Subcutaneous abdominal adipose tissue (tissue), 5 donors: ENCODE data around the gene YTHDC2.
"Not testable (repeated sequence)": the region's sequence is repeated elsewhere in the genome, so short reads cannot be mapped to it uniquely, and the experiment has no call there.

Experiments used
- H3K27ac ChIP-seq: one replicate; pipeline ENCODE4 v1.7.0; 2013; ENCODE audit warnings: low read depth, mild to moderate bottlenecking, inconsistent platforms, low read length, moderate library complexity
- H3K27me3 ChIP-seq, 5 donors: one replicate each; pipeline ENCODE4 v1.7.0; 2013; ENCODE audit warnings: low read length in 5 of 5, inconsistent platforms in 1 of 5; ENCODE audit not compliant: control insufficient read depth in 5 of 5, insufficient read depth in 4 of 5
- H3K36me3 ChIP-seq, 5 donors: one replicate each; pipeline ENCODE4 v1.7.0; 2013; ENCODE audit warnings: low read length in 5 of 5; ENCODE audit not compliant: control insufficient read depth in 5 of 5, insufficient read depth in 5 of 5
- H3K4me1 ChIP-seq, 5 donors: one replicate each; pipeline ENCODE4 v1.7.0; 2013; ENCODE audit warnings: low read length in 5 of 5, mild to moderate bottlenecking in 3 of 5, moderate library complexity in 1 of 5; ENCODE audit not compliant: control insufficient read depth in 5 of 5, insufficient read depth in 5 of 5
- H3K4me3 ChIP-seq, 5 donors: one replicate each; pipeline ENCODE4 v1.7.0; 2013; ENCODE audit warnings: low read length in 5 of 5, low read depth in 1 of 5
- H3K9ac ChIP-seq, 5 donors: one replicate each; pipeline ENCODE4 v1.7.0; 2013; ENCODE audit warnings: low read length in 5 of 5, mild to moderate bottlenecking in 4 of 5, moderate library complexity in 3 of 5
- H3K9me3 ChIP-seq, 5 donors: one replicate each; pipeline ENCODE4 v1.7.0; 2013; ENCODE audit warnings: low read length in 5 of 5; ENCODE audit not compliant: control insufficient read depth in 5 of 5
- donor health status: healthy.
- donor health status: healthy.
- donor health status: healthy.
- donor health status: healthy.
- donor health status: healthy.

The YTHDC2 gene

DNA sequence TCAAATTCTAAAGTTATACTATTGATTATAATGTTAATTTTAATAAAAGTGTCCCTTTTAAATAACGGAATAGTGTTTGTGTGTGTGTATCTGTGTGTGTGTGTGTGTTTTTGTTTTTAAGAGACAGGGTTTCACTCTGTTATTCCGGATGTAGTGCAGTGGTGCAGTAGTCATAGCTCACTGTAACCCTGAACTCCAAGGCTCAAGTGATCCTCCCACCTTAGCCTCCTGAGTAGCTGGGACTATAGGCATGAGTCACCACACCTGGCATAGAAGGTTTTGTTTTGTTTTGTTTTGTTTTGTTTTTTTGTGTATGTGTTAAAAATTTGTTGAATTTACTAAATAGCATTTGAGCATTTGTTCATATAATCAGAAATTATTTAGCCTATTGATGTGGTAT lies 64.6 kb downstream of the YTHDC2 start:
- Histone ChIP-seq H3K36me3 (peaks cover 19 to 42% (median 26%) of the 10 kb centered on the region in 5 donors), H3K9ac (no peak overlapping the region), H3K27me3 (no peaks in the 10 kb centered on the region), H3K27ac (no peak overlapping the region), H3K4me1 (no peaks in the 10 kb centered on the region), H3K4me3 (no peak overlapping the region), H3K9me3 (no peaks in the 10 kb centered on the region)

DNA sequence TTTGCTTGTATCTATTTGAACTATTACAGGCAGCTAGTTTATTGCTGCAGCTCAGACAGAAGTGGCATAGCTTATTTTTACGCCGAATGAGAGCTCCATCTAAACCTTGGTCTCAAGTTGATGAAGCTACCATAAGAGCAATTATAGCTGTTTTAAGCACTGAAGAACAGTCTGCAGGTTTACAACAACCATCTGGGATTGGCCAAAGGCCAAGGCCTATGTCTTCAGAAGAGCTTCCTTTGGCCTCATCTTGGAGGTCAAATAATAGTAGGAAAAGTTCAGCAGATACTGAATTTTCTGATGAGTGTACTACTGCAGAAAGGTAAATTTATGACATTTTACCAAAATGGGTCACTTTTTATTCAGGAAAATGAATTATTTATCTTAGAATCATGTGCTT lies 67.9 kb downstream of the YTHDC2 start:
- Histone ChIP-seq H3K9ac (no peak overlapping the region), H3K36me3 (peaks cover 14 to 37% (median 23%) of the 10 kb centered on the region in 5 donors), H3K27ac (no peak overlapping the region), H3K4me1 (no peaks in the 10 kb centered on the region), H3K4me3 (no peak overlapping the region), H3K9me3 (no peaks in the 10 kb centered on the region), H3K27me3 (no peaks in the 10 kb centered on the region)

DNA sequence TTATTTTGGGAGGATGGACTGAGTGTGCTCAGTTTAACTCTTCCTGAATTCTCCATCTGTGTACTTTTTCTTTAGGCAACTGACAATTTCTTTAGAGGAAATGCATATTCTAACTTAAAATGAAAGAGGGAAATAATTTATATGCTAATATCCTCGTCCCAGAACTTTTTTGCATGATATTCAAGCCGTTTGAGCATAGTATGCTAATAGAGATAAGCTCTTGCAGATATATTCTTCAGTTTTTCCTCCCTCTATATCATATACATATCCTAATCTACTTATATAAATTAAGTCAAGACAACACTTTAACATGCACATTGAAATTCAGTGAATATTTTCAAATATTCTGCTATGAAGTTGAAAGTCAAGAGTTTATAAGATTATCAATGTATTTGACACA lies 84.7 kb downstream of the YTHDC2 start:
- peaks cover 0 to 18% (median 5%) of the 10 kb centered on the region in 5 donors for H3K36me3 ChIP-seq
- peaks cover 0 to 5% (median 0%) of the 10 kb centered on the region in 5 donors for H3K4me1 ChIP-seq
- no peak overlapping the region for H3K9ac ChIP-seq
- no peak overlapping the region for H3K27ac ChIP-seq
- H3K9me3 ChIP-seq: no peaks in the 10 kb centered on the region
- no peaks in the 10 kb centered on the region for H3K27me3 ChIP-seq
- no peak overlapping the region for H3K4me3 ChIP-seq

DNA sequence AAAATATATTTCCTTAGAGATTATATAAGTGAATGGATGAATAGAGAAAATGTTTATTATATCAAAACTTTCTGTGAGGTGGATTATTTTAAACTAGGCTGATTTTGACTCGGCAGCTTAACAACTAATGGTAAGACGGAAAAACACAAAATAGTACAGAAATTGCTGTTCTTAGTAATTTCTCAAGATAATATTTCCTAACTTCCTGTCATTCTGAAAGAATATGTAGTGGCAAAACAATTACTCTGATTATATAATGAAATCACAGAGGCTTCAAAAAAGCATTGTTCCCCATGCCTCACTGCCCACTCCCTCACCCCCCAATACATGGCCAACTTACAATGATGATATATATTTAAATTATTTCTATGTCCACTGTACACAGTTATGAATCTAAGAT lies 85.4 kb downstream of the YTHDC2 start:
- Histone ChIP-seq H3K9me3 (no peaks in the 10 kb centered on the region), H3K36me3 (peaks cover 0 to 13% (median 4%) of the 10 kb centered on the region in 5 donors), H3K27me3 (no peaks in the 10 kb centered on the region), H3K9ac (no peak overlapping the region), H3K4me3 (no peak overlapping the region), H3K4me1 (peaks cover 0 to 5% (median 0%) of the 10 kb centered on the region in 5 donors), H3K27ac (no peak overlapping the region)

DNA sequence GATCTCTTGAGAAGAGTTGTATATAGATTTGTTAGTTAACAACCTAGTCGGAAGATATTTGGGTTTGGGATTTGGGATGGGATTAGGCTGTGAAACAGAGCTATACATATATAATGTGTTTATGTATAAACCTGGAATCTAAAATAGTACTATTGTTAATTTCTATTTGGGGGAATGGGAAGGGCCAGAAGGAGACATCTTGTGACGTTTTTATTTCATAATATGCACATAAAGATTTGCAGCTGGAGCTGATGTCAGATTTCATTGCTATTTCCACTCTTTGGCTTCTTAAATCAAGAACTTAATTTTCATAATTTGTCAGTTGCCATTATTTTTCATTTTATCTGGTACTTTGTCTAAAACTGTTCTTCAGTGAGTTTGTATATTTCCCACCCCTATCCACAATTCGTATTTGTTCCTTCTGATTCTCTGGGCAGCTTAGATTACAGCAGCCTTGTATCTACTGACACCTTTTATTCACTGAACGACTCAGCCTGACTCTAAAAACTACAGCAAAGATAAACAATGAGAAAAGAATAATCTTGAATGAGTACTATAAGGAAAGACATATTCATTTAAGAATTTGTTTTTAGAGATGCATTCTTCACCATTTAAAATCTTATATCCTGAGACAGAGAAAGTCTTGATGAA lies 86.9 kb downstream of the YTHDC2 start:
- H3K9ac ChIP-seq: no peak overlapping the region
- H3K36me3 ChIP-seq: peaks cover 0 to 3% (median 0%) of the 10 kb centered on the region in 5 donors
- no peak overlapping the region for H3K4me3 ChIP-seq
- H3K27me3 ChIP-seq: no peaks in the 10 kb centered on the region
- peaks cover 0 to 5% (median 0%) of the 10 kb centered on the region in 5 donors for H3K4me1 ChIP-seq
- H3K27ac ChIP-seq: no peak overlapping the region
- H3K9me3 ChIP-seq: no peaks in the 10 kb centered on the region

DNA sequence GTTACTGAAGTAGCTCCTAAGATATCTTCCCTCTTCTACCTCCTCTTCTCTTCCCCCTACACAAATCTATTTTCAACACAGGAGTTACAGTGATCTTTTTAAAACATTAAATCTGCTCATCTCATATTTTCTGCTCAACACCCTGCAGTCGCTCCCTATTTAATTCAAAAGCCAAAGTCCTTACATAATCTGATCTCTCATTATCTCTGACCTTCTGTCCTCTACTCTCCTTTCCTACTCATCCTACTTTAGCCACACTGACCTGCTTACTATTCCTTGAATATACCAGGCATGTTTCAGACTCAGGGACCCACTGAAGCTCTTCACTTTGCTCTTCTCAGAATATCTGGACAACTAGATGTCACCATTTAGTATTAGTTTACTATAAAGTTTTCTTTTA lies 87.9 kb downstream of the YTHDC2 start:
- Histone ChIP-seq H3K27ac (no peak overlapping the region), H3K4me1 (peaks cover 0 to 8% (median 0%) of the 10 kb centered on the region in 5 donors), H3K36me3 (peaks cover 0 to 3% (median 0%) of the 10 kb centered on the region in 5 donors), H3K9ac (no peak overlapping the region), H3K27me3 (no peaks in the 10 kb centered on the region), H3K4me3 (no peak overlapping the region), H3K9me3 (no peaks in the 10 kb centered on the region)

DNA sequence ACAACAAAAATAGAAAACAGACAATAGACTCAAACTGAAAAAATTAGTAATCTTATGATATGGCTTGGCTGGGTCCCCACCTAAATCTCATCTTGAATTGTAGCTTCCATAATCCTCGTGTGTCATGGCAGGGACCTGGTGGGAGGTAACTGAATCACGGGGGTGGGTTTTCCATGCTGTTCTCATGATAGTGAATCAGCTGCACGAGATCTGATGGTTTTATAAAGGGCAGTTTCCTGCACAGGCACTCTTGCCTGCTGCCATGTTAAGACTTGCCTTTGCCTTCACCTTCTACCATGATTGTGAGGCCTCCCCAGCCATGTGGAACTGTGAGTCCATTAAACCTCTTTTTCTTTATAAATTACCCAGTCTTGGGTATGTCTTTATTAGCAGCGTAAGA lies 89.8 kb downstream of the YTHDC2 start:
- not testable (repeated sequence) for H3K27me3 ChIP-seq, H3K27ac ChIP-seq, H3K9ac ChIP-seq, H3K9me3 ChIP-seq, H3K4me3 ChIP-seq, H3K36me3 ChIP-seq, H3K4me1 ChIP-seq

DNA sequence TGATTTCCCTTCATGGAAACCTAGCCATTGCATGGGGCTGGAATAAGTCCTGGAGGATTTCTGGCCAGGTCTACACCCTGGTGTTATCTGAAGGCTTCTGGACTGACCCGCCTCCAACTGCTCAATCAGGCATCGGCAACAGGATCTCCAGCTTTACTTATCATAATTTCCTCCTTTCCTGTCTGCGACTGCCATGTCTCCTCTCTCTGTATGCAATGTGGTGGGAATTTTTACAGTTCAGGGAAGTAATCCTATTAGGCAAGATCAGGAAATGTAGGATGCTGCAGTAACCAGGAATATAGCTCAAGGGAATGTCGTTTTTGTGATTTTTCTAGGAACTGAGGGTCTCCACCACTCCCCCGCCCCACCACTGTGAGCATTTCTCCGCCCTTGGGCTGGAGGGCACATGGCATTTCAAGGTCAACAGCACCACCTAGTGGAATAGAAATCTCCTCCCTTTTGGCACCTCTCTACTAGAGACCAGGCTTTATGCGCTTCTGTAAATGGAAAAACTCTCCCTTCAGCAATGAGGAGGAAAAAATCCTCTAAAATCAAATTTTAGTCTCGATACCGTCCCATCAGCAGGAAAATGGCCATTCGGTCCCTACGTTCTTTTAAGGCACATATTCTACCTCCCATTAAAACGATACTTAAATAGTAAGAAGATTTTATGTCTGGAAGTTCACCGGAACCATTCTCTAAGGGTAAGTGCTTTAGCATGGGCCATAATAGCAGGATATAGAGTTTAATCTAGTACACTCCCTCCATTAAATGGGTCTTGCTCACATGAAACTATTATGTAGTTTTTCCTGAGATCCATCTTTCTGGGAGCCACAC lies 93.0 kb downstream of the YTHDC2 start:
- Histone ChIP-seq H3K27me3 (peaks cover 0 to 4% (median 0%) of the 10 kb centered on the region in 5 donors), H3K4me1 (peaks cover 0 to 4% (median 0%) of the 10 kb centered on the region in 5 donors), H3K9me3 (no peaks in the 10 kb centered on the region), H3K36me3 (no peaks in the 10 kb centered on the region), H3K4me3 (no peak overlapping the region), H3K9ac (no peak overlapping the region), H3K27ac (no peak overlapping the region)

DNA sequence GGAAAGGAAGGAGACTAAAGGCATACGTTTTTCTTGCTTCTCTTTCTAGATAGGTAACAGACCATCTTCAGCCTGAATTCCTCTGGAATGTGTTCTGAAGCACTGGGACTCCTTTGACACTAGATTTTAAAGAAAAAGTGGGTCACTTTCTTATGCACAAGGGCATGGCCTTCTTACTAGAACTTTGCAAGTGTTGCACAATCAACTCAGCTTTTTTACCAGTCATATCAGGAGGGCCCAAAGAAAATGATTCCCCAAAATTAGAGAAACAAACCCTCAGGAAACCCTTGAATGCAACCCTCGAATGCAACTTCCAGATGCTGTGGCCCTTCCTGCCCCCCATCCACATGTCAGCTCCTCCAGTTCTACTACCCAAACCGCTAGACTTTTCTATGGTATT lies 93.9 kb downstream of the YTHDC2 start:
- no peak overlapping the region for H3K4me3 ChIP-seq
- H3K4me1 ChIP-seq: peaks cover 0 to 4% (median 0%) of the 10 kb centered on the region in 5 donors
- no peaks in the 10 kb centered on the region for H3K9me3 ChIP-seq
- peaks cover 0 to 4% (median 0%) of the 10 kb centered on the region in 5 donors for H3K27me3 ChIP-seq
- no peaks in the 10 kb centered on the region for H3K36me3 ChIP-seq
- no peak overlapping the region for H3K27ac ChIP-seq
- H3K9ac ChIP-seq: no peak overlapping the region

DNA sequence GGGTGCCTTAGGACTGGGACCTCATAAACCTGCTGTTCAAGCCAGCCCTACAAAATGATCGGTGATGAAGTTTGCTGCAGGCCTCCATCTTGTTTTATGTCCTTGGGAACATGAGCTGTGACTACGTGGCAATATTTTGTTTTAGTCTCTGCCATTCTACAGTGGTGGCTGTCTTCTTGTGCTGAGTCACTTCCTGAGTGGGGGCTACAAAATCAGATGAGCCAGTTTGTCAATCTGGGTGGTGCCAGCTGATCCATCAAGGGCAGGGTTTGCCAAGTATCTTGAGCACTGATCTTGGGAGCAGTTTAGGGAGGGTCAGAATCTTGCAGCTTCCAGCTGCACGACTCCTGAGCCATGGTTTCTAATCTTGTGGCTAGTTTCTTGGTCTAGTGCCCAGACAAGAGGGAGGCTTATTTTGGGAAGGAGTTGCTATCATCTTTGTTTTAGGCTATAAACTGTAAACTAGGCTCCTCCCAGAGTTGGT lies 94.7 kb downstream of the YTHDC2 start:
- Histone ChIP-seq H3K4me3 (no peak overlapping the region), H3K9ac (no peak overlapping the region), H3K4me1 (peaks cover 0 to 4% (median 0%) of the 10 kb centered on the region in 5 donors), H3K36me3 (no peaks in the 10 kb centered on the region), H3K27me3 (peaks cover 0 to 4% (median 3%) of the 10 kb centered on the region in 5 donors), H3K9me3 (no peaks in the 10 kb centered on the region), H3K27ac (no peak overlapping the region)
